OCI-LY3 (cell line): ENCODE measurements around the gene MMP23B.

ENCODE experiments used
- CTCF ChIP-seq: fragments of 200-600, 300-600 bp; sonication (generic); IDR thresholded peaks from 2 replicates; pipeline ENCODE4 v1.5.1; 2014; ENCODE audit warnings: antibody characterized with exemption, low read length, low read depth
- EZH2phosphoT487 ChIP-seq: fragments of 200-600 bp; shearing (Covaris generic); IDR thresholded peaks from 2 replicates; pipeline ENCODE4 v1.6.1; 2018; ENCODE audit warnings: antibody characterized with exemption, mixed run types, low read depth

- TF ChIP-seq CTCF (no peak), EZH2phosphoT487 (no peak)
These were observed 27.5 kb upstream of the MMP23B start for GRCh38 chr1:1604374-1605033.
